HepG2 (cell line): ENCODE measurements around the gene POLR1G. TPM values are rescaled to one million over a fixed set of nuclear protein-coding genes. Genes with fewer than 3 reads are reported as not detected.

Experiments used
- ATAD3A ChIP-seq: sonication (generic); formaldehyde crosslinking; IDR thresholded peaks from 2 replicates; pipeline ENCODE4 v1.4.0; 2020; ENCODE audit warnings: missing genetic modification reagents
- FOSL1 ChIP-seq: sonication (generic); formaldehyde crosslinking; IDR thresholded peaks from 2 replicates; pipeline ENCODE4 v1.9.0; 2021; ENCODE audit warnings: missing genetic modification reagents, borderline replicate concordance
- HMG20B ChIP-seq: conservative IDR thresholded peaks from 2 replicates; pipeline ENCODE4 v1.6.1; 2016; ENCODE audit warnings: missing genetic modification reagents, missing compliant biosample characterization
- HMGA1 ChIP-seq: sonication (generic); formaldehyde crosslinking; conservative IDR thresholded peaks from 2 replicates; pipeline ENCODE4 v1.4.0; 2020; ENCODE audit warnings: missing genetic modification reagents
- KLF16 ChIP-seq, 2 experiments: sonication (generic) in 1 of 2; formaldehyde crosslinking in 1 of 2; IDR thresholded peaks; 2 replicates each; pipeline versions ENCODE4 v1.6.1 to v1.8.0; 2016 to 2023; ENCODE audit warnings: missing genetic modification reagents in 2 of 2, missing compliant biosample characterization in 1 of 2
- LCORL ChIP-seq, 2 experiments: fragments of 450-650 bp in 1 of 2; sonication (generic) in 1 of 2; formaldehyde crosslinking in 1 of 2; IDR thresholded peaks; 2 replicates each; pipeline versions ENCODE4 v1.5.0 to v1.6.1; 2017 to 2020; ENCODE audit warnings: antibody characterized with exemption in 1 of 2, missing genetic modification reagents in 1 of 2
- PAF1 ChIP-seq: IDR thresholded peaks from 2 replicates; pipeline ENCODE4 v1.6.1; 2016; ENCODE audit warnings: missing genetic modification reagents, missing compliant biosample characterization
- POLR2AphosphoS5 ChIP-seq: IDR thresholded peaks from 2 replicates; pipeline ENCODE4 v1.6.1; 2012; ENCODE audit warnings: low read depth, low read length
- RFX1 ChIP-seq: fragments of 450-650 bp; IDR thresholded peaks from 2 replicates; pipeline ENCODE4 v1.6.1; 2017
- SALL1 ChIP-seq: sonication (generic); formaldehyde crosslinking; IDR thresholded peaks from 2 replicates; pipeline ENCODE4 v1.8.0; 2022; ENCODE audit warnings: mild to moderate bottlenecking, missing genetic modification reagents
- SMYD3 ChIP-seq: sonication (generic); formaldehyde crosslinking; IDR thresholded peaks from 2 replicates; pipeline ENCODE4 v1.8.1; 2023; ENCODE audit warnings: mild to moderate bottlenecking, missing genetic modification reagents
- TBX3 ChIP-seq: fragments of 450-650 bp; IDR thresholded peaks from 2 replicates; pipeline ENCODE4 v1.6.1; 2017; ENCODE audit warnings: antibody characterized with exemption, mild to moderate bottlenecking, inconsistent platforms, borderline replicate concordance
- TEAD2 ChIP-seq: sonication (generic); formaldehyde crosslinking; IDR thresholded peaks from 2 replicates; pipeline ENCODE4 v1.9.0; 2021; ENCODE audit warnings: missing genetic modification reagents
- THYN1 ChIP-seq: sonication (generic); formaldehyde crosslinking; IDR thresholded peaks from 2 replicates; pipeline ENCODE4 v1.8.1; 2023; ENCODE audit warnings: low read depth, mild to moderate bottlenecking, moderate library complexity, missing genetic modification reagents, borderline replicate concordance
- ZMYM3 ChIP-seq: sonication (generic); formaldehyde crosslinking; IDR thresholded peaks from 2 replicates; pipeline ENCODE4 v1.5.1; 2020; ENCODE audit warnings: mild to moderate bottlenecking, missing genetic modification reagents
- ZNF160 ChIP-seq: sonication (generic); formaldehyde crosslinking; IDR thresholded peaks from 2 replicates; pipeline ENCODE4 v1.8.0; 2022; ENCODE audit warnings: mild to moderate bottlenecking, inconsistent platforms, missing genetic modification reagents
- ZNF782 ChIP-seq: sonication (generic); formaldehyde crosslinking; IDR thresholded peaks from 2 replicates; pipeline ENCODE4 v1.4.0; 2020; ENCODE audit warnings: missing genetic modification reagents, mild to moderate bottlenecking, borderline replicate concordance
- ZSCAN25 ChIP-seq: sonication (generic); formaldehyde crosslinking; IDR thresholded peaks from 2 replicates; pipeline ENCODE4 v1.8.0; 2022; ENCODE audit warnings: mild to moderate bottlenecking, missing genetic modification reagents
- polyA plus RNA-seq, 8 experiments: library from polyadenylated mRNA; depleted of rRNA in 3 of 8; stranded (reverse) in 7 of 8; unstranded in 1 of 8; fragments of >200 nt; fragmentation: Illumina TruSeq in 4 of 8; extraction: Trizol in 4 of 8; gene quantifications; 2 replicates each; pipeline versions ENCODE4 v1.2.1 to v1.2.3, GENCODE V29; 2011 to 2016; ENCODE audit warnings: low read depth in 4 of 8, missing spikeins in 1 of 8, mixed read lengths in 1 of 8; ENCODE audit not compliant: insufficient read depth in 1 of 8
- total RNA-seq, 5 experiments: library from RNA; depleted of rRNA; stranded (reverse); fragments of >200 nt; fragmentation: Illumina TruSeq; extraction: Trizol; gene quantifications; 2 replicates each; pipeline ENCODE4 v1.2.3, GENCODE V29; 2016; ENCODE audit warnings: low read depth in 1 of 5
- TF ChIP-seq, protein P1 (sequence below): sonication (generic); formaldehyde crosslinking; IDR thresholded peaks from 2 replicates; pipeline ENCODE4 v1.4.0; 2020; ENCODE audit warnings: mild to moderate bottlenecking, missing genetic modification reagents
- TF ChIP-seq, protein P2 (sequence below): sonication (generic); formaldehyde crosslinking; IDR thresholded peaks from 2 replicates; pipeline ENCODE4 v1.8.1; 2023; ENCODE audit warnings: mild to moderate bottlenecking, inconsistent platforms, moderate library complexity, missing genetic modification reagents, borderline replicate concordance
- TF ChIP-seq, protein P3 (sequence below): sonication (generic); formaldehyde crosslinking; IDR thresholded peaks from 2 replicates; pipeline ENCODE4 v1.5.0; 2020; ENCODE audit warnings: missing genetic modification reagents
- TF ChIP-seq, protein P4 (sequence below): sonication (generic); formaldehyde crosslinking; IDR thresholded peaks from 2 replicates; pipeline ENCODE4 v1.8.1; 2023; ENCODE audit warnings: mild to moderate bottlenecking, missing genetic modification reagents
- TF ChIP-seq, protein P5 (sequence below): sonication (generic); formaldehyde crosslinking; IDR thresholded peaks from 2 replicates; pipeline ENCODE4 v1.8.0; 2022; ENCODE audit warnings: missing genetic modification reagents, mild to moderate bottlenecking, moderate library complexity, borderline replicate concordance
- TF ChIP-seq, protein P6 (sequence below): sonication (generic); formaldehyde crosslinking; IDR thresholded peaks from 2 replicates; pipeline ENCODE4 v1.8.0; 2022; ENCODE audit warnings: missing genetic modification reagents, mild to moderate bottlenecking, borderline replicate concordance

POLR1G gene
- total and polyA plus RNA-seq, 2 of the 13 experiments (the other 11 are each of a cell fraction or from before 2014, with no cell fraction given): 3.5 to 20.8 TPM

DNA sequence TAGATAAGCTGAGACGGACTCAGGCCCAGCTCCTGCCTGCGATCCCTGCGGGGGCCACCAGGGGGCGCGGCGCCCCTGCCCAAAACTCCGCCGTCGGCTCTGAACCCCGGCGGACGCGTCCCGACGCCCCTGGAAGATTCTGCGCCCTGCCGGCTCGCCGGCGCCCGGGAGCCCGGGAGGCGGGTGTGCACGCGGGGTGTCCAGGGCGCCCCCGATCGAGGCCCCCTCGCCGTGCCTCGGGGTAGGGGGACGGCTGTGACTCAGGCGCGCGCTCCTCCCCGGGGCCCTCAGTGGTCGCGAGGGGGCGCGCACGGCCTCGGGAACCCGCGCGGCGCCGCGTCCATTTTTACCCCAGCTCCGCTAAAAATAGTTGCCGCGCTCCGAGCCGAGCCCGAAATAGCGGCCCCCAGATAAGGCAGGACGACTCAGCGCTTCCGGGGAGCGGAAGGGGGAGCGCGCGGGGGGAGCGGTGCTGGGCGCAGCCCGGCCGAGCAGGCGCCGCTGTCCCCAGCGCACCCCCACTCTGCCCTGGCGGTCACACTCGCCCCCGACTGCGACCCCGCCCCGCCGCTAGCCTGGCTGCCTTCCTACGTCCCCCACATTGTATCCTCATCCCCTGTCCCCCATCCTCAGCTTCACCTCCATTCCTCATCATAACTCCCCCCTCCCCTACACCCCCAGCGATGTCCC is 33.3 kb downstream of the POLR1G start (continued):
- no peak for TF ChIP-seq TBX3
- TF ChIP-seq ZSCAN25 (CRISPR knock-in tag): no peak
- no peak for TF ChIP-seq HMGA1 (CRISPR knock-in tag)
- no peak; a peak in 1 of 4 replicates for TF ChIP-seq KLF16 (CRISPR knock-in tag; IDR thresholded peaks at IDR 0.05)
- TF ChIP-seq HMG20B: 0 out of 2 replicates have a peak, but pooled peaks have one; percentile 41
- TF ChIP-seq SALL1: no peak; the same call in 1 of the 2 replicates
- no peak for TF ChIP-seq SMYD3 (CRISPR knock-in tag)
- TF ChIP-seq RFX1: no peak
- no peak for TF ChIP-seq ZNF782
- no peak for TF ChIP-seq ZMYM3 (CRISPR knock-in tag)
- no peak for TF ChIP-seq TEAD2 (CRISPR knock-in tag)
- TF ChIP-seq, protein P1, sequence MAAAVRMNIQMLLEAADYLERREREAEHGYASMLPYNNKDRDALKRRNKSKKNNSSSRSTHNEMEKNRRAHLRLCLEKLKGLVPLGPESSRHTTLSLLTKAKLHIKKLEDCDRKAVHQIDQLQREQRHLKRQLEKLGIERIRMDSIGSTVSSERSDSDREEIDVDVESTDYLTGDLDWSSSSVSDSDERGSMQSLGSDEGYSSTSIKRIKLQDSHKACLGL (CRISPR knock-in tag): 0 out of 2 replicates have a peak, but pooled peaks have one; percentile 38
- TF ChIP-seq, protein P2, sequence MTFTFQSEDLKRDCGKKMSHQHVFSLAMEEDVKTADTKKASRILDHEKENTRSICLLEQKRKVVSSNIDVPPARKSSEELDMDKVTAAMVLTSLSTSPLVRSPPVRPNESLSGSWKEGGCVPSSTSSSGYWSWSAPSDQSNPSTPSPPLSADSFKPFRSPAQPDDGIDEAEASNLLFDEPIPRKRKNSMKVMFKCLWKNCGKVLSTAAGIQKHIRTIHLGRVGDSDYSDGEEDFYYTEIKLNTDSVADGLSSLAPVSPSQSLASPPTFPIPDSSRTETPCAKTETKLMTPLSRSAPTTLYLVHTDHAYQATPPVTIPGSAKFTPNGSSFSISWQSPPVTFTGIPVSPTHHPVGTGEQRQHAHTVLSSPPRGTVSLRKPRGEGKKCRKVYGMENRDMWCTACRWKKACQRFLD (CRISPR knock-in tag): no peak
- TF ChIP-seq FOSL1 (CRISPR knock-in tag): no peak
- TF ChIP-seq THYN1 (CRISPR knock-in tag): no peak
- no peak for TF ChIP-seq ZNF160 (CRISPR knock-in tag)
- TF ChIP-seq, protein P3, sequence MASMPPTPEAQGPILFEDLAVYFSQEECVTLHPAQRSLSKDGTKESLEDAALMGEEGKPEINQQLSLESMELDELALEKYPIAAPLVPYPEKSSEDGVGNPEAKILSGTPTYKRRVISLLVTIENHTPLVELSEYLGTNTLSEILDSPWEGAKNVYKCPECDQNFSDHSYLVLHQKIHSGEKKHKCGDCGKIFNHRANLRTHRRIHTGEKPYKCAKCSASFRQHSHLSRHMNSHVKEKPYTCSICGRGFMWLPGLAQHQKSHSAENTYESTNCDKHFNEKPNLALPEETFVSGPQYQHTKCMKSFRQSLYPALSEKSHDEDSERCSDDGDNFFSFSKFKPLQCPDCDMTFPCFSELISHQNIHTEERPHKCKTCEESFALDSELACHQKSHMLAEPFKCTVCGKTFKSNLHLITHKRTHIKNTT: no peak
- TF ChIP-seq, protein P4, sequence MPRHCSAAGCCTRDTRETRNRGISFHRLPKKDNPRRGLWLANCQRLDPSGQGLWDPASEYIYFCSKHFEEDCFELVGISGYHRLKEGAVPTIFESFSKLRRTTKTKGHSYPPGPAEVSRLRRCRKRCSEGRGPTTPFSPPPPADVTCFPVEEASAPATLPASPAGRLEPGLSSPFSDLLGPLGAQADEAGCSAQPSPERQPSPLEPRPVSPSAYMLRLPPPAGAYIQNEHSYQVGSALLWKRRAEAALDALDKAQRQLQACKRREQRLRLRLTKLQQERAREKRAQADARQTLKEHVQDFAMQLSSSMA: no peak
- TF ChIP-seq, protein P5, sequence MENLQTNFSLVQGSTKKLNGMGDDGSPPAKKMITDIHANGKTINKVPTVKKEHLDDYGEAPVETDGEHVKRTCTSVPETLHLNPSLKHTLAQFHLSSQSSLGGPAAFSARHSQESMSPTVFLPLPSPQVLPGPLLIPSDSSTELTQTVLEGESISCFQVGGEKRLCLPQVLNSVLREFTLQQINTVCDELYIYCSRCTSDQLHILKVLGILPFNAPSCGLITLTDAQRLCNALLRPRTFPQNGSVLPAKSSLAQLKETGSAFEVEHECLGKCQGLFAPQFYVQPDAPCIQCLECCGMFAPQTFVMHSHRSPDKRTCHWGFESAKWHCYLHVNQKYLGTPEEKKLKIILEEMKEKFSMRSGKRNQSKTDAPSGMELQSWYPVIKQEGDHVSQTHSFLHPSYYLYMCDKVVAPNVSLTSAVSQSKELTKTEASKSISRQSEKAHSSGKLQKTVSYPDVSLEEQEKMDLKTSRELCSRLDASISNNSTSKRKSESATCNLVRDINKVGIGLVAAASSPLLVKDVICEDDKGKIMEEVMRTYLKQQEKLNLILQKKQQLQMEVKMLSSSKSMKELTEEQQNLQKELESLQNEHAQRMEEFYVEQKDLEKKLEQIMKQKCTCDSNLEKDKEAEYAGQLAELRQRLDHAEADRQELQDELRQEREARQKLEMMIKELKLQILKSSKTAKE: no peak
- TF ChIP-seq, protein P6, sequence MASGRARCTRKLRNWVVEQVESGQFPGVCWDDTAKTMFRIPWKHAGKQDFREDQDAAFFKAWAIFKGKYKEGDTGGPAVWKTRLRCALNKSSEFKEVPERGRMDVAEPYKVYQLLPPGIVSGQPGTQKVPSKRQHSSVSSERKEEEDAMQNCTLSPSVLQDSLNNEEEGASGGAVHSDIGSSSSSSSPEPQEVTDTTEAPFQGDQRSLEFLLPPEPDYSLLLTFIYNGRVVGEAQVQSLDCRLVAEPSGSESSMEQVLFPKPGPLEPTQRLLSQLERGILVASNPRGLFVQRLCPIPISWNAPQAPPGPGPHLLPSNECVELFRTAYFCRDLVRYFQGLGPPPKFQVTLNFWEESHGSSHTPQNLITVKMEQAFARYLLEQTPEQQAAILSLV: no peak
- no peak for TF ChIP-seq POLR2AphosphoS5
- TF ChIP-seq LCORL (IDR thresholded peaks at IDR 0.05): no peak
- 0 out of 2 replicates have a peak, but pooled peaks have one; percentile 43 for TF ChIP-seq LCORL (CRISPR knock-in tag; IDR thresholded peaks at IDR 0.05)
- no peak for TF ChIP-seq ATAD3A (CRISPR knock-in tag)
- TF ChIP-seq PAF1 (CRISPR knock-in tag): no peak
